Epithelial cell of prostate (primary cell): ENCODE measurements around the gene MRPS22.

ENCODE experiments used
- DNase-seq: peaks from one replicate; pipeline ENCODE4 v3.0.0-alpha.2; 2011; ENCODE audit warnings: low read depth, low spot score
- H3K27ac ChIP-seq: fragments of 450-650 bp; 2 replicates; pipeline ENCODE4 v1.5.1; 2017; ENCODE audit warnings: mild to moderate bottlenecking

Gene MRPS22

DNA sequence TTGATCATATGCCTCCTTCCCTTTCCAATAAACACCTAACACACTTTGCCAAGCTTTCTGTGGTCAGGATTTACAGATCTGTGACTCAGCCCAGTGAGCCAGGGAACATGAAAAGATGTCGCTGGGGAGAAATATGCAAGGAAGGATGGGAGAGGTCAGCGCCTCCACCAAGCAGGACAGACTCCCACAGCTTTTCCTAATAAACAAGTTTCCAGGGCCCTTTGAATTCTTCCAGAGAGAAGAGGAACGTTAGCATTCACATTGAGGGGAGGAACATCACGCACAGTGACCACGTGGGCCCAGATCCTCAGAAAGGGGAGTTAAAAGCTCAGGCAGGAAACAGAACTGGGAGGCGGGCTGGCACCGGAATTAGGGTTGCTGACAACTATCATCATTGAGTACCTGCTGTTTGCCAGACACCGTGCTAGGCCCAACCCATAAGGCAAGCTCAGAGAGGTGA lies 33.3 kb upstream of the MRPS22 start:
- peak; percentile 36 for DNase-seq
- H3K27ac ChIP-seq, result peak overlapping the region; percentile 40

DNA sequence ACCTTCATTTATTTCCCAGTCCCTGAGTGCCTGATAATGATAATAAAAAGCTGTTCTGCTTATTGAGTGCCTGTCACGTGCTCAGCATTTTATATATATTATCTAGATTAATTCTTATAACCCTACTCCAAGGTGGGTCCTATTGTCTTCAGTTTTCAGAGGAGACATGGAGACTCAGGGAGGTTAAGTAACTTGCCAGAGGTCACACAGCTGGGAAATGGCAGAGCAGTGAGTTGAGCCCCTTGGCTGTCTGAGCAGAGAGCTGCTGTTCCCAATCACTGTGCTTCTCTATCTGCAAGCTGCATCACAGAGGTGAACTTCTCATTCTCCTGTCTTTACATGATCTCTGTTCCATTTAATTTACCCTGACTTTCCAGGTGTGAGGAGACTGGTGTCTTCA lies 32.3 kb upstream of the MRPS22 start:
- no peak overlapping the region for H3K27ac ChIP-seq
- no peak for DNase-seq

DNA sequence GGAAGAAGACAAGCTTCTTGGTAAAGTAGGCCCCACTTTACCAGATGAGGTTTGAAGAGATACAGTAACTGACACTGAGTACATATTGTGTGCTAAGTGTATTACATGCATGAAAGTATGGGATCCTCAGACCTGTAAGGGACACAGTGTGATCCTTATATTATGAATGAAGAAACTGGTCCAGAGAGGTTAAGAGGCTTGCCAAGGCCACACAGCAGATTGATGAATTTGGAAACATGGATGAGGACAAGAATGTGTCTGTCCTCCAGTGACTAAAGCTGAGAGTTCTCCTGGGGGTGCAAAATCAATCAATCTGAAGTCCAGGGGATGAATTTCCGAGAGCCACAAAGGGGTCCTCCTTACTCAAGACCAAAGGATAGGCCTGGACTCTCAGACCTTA lies 31.4 kb upstream of the MRPS22 start:
- no peak overlapping the region for H3K27ac ChIP-seq

DNA sequence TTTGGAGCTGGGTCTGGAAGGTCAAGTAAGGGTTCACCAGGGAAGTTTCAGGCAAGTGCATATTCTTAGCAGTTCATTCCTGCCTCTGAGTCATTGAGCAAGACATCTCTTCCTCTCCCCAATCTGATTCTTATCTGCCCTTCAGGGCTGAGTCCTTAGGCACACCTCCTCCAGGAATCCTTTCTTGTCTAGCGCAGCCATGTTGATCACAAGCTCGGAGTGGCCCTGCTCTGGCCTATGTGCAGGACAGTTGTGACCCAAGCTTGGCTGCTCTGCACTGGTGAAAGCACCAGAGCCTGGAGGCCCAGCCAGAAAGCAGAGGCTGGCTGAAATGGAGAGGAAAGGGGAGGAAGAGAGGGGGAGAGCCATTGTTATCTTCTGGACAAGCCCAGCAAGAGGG lies 30.9 kb upstream of the MRPS22 start:
- no peak overlapping the region for H3K27ac ChIP-seq
- peak; percentile 39 for DNase-seq

More for the DNA sequence above, 31.4 kb upstream of the MRPS22 start:
- DNase-seq, result no peak

DNA sequence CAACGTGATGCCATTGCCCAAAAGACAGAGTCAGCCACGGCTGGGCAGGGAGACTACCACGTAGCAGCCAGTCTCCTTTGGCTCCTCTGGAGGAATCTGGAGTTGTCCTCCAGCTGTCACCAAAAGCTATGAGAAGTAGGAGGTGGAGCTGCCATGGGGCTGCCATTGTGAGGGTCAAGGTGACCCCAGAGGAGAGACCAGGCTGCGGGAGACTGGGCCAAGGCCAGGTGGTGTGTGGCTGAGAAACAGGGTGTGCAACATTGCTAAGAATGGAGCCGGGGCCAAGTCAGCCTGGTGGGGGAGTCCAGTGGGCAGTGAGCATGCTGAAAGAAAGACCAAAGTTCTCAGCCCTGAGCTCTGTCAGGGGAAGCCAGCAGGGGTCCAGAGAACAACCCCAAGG lies 29.9 kb upstream of the MRPS22 start:
- H3K27ac ChIP-seq, result no peak overlapping the region
- DNase-seq, result no peak

DNA sequence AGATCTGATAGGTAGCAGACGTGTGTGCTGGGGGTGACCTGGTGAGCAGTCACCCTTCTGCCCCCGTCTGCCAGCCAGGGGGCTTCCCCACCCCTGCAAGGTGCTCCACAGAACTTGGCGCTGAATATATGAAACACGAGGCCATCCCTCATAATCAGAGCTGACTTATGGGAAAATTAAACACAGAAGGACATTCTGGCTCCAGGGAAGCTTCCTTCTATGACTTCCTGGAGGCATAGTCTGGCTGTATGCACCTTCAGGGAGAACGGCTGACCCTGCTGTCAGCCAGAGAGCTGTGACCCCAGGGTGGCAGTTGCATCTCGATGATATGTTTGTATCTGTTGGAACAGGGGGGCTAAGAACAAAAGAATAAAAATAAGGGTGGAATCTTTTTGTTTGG lies 26.6 kb upstream of the MRPS22 start:
- H3K27ac ChIP-seq, result peak overlapping the region; percentile 3
- no peak for DNase-seq

DNA sequence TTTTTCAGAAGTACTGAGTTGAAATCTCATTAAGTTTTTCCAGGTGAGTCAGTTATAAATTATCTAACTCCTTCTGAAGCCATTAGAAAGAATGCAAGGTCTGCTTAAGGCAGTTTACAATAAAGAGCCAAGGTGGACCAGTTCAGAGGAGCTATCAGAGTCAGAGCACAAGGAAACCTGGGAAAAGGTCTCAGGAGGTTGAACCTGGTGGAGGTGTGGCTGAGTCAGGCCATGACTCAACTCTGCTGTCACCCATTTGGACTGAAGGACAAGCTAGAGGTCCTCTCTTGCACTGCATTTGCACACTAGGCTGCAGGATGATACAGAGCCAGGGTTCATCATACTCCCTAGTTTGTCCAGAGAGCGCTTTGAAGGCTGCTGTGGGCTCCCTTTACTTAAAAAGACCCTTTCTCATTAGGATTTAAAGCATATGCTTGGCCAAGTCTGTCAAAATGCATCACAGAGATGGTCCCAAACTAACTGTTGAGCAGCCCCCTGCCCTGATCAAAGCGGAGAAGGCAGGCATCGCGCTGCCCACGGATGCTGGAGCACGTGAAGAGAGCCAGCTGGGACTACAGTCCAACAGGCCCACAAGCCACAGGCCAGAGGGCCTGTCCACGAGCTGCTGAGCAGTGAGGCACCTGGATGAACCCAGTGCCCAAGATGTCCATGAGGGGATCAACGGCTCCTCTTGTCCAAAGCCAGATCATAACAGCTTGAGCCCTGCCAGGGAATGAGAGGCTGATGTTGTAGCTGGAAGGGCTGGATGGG lies 26.0 kb upstream of the MRPS22 start:
- H3K27ac ChIP-seq, result peak overlapping the region; percentile 3
- peak; percentile 33 for DNase-seq

DNA sequence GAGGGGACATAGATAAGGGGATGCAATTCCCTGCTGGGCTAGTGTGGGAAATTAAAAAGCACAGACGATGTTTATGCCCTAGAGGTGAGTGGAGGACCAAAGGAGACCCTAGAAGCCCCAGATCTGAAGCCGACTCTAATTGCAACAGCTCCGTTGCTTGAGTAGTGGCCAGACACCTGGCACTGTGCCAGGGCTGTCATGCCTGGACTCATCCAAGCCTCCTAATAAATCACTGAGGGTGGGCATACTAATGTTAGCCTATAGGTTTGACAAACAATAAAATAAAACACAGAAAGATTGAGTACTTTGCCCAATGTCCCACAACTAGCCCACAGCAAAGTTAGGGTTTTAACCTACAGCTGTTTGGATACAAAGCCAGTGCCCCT lies 25.4 kb upstream of the MRPS22 start:
- no peak overlapping the region for H3K27ac ChIP-seq

DNA sequence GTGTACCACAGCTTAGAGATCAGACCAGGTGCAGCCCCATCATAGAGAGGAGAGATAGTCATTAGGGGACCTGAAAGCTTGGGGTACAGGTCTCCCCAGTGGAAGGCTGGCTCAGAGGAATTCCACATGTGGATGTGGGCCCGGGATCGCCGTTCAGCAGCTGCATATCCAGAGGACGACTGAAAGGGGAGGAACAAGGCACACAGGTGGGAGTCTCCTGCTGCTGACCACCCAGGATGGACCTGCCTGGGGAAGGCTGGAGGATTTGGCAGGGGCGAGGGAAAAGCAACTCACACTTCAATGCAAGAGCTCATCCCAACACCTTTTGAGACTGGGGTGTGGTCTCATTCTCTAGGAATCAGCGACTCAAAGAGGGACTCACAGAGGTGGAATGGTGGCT lies 25.0 kb upstream of the MRPS22 start:
- H3K27ac ChIP-seq, result no peak overlapping the region
- DNase-seq, result no peak

More for the DNA sequence above, 25.4 kb upstream of the MRPS22 start:
- DNase-seq, result no peak

DNA sequence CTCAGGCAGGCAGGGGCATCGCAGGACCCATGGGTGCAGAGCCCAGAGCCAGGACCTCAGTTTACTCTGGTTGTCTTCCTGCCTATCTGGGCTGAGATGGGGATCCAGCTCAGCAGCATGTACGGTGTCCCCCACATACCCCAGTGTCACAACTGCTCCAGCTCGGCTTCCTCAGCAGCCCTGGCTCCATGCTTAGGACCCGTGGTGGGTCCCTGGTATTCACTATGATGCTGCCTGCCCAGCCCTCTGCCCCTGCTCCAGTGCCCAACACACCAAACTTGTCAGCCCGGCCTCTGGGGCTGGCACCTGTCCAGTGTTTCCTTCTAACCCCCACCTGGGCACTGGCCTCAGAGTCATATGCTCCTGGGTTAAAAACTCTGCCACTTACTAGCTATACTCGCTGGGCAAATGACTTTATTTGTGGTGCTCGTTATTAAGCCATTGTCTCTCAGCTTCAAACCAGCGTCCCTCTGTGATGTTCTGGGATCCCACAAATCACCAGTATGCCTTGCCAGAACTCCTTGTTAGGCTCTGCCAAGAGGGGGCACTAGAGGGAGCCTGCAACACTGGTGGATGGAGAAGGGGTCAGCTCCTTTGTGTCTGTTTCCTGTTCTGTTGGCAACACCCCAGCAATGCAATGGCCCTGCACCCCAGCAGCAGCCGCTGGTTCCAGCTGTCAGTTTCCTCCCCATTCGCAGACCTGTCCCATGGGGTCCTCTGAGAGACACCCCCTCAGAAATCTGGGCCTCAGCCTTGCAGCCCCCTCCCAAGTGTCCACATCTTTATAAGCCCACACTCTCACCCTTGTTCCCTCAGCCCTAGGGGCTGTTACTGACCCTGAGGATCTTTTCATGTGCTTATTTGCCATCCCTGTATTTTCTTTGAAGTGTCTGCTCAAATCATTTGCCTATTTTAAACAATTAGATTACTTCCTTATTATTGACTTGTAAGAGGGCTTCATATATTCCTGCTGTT lies 24.1 kb upstream of the MRPS22 start:
- DNase-seq, result no peak
- no peak overlapping the region for H3K27ac ChIP-seq

DNA sequence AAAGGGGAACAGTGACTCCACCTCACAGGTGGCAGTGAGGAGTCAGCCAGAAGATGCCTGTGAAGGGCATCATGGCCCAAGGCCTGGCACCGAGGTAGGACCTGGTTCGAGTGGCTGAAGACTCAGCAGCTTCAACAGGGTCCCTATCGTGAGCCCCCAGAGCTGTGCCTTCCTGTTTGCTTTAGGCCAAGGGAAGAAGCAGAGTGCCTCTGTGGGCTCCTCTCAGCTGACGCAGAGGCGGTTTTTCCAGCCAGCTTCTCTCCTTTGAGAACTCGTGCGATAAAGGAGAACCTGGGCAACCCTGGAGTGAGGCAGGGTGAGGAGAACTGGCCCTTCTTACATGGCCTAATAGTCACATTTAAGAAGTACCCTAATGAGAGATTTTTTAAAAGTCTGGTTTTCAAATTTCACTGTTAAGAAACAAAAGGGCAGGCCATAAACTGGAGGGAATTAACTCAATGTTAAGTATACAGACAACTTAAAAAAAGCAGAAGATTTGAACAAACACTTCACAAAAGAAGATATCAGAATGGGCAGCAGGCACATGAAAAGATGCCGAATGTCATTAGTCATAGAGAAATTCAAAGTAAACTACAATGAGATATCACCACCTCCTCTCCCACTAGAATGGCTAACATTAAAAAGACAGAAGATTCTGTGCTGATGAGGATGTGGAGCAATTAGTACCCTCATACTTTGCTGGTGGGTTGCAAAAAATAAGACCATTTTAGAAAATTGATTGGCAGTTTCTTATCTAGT lies 23.1 kb upstream of the MRPS22 start:
- no peak for DNase-seq
- H3K27ac ChIP-seq, result no peak overlapping the region

DNA sequence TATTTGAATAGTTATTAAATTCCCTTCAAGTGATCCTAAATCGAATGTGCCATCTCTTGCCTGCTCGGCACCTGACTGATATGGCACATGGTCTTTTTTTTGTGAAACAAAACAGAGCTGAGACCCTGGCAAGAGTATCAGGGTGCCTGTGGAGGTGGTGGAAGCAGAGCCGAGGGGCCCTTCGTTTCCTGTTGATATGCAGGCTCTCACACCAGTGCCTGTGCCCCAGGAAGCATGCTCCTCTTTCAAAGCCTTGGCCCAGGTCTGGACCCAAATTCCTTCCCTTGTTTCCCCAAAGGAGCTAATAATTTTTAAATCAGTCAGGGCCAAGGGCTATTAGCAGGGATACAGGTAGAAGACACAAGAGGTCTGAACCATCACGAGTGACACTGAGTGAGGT lies 21.5 kb upstream of the MRPS22 start:
- no peak overlapping the region for H3K27ac ChIP-seq
- no peak for DNase-seq

DNA sequence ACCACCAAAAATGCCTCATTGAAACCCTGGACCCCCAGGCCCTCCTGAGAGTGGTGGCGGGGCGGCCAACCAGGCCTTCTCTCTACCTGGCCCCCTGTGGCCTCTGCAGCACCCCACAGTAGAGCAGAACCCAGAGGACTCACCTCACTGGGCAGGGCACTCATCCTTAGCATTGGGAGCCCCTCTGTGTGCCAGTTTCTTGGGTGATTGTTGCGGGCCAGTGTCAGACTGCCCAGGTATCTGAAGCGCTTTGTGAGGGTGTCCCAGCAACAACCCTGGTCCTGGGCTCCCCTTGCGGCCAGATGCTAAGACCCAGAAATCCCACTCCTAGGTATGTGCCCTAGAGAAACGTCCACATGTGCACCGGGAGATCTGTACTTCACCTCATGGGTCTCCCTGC lies 20.7 kb upstream of the MRPS22 start:
- H3K27ac ChIP-seq, result no peak overlapping the region
- no peak for DNase-seq

DNA sequence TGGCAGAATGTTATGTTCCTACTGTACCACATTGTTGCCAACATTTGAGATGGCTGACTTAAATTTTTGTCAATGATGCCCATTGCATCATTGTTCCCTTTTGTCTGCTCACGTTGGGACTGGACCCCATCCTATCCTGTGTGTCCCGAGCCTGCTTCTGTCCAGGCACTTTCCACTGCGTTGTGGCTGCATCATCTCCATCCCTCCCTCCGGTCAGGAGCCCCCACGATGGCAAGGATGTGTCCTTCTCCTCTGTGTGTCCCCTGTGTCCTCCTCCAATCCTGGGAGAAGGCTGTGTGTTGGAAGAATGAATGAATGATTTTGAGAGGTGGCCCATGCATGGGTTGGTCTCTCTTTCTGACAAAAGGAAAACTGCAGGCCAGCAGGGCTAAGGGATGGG lies 19.4 kb upstream of the MRPS22 start:
- no peak for DNase-seq
- H3K27ac ChIP-seq, result no peak overlapping the region

DNA sequence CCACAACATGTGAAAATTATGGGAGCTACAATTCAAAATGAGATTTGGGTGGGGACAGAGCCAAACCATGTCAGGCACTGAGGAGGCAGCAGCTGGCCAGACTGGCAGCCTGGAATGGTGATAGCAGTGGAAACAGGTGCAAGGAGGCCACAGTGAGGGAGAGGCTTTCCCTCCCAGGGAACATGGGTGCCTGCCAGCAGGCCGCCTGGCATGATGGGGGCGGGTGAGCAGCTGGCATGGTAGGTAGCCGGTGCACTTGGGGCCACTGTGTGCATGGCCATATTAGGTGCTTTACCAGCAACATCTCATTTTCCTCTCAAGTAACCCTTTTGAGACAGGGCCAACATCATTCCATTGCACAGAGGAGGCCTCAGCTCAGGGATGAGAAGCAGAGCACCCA lies 18.3 kb upstream of the MRPS22 start:
- H3K27ac ChIP-seq, result no peak overlapping the region
- no peak for DNase-seq

DNA sequence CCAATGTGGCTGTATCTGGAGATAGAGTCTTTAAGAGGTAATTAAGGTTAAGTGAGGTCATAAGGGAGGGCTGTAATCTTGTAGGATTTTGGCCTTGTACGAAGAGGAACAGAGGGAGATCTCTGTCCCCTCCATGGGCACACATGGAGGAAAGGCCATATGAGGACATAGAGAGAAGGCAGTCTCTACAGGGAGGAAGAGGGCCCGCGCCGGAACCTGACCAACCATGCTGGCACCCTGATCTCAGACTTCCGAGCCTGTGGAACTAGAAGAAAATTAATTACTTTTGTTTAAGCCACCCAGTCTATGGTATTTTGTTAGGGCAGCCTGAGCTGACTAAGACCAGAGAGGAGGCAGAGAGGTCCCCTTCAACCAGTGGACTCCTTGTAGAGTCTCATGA lies 17.7 kb upstream of the MRPS22 start:
- DNase-seq, result no peak
- no peak overlapping the region for H3K27ac ChIP-seq

DNA sequence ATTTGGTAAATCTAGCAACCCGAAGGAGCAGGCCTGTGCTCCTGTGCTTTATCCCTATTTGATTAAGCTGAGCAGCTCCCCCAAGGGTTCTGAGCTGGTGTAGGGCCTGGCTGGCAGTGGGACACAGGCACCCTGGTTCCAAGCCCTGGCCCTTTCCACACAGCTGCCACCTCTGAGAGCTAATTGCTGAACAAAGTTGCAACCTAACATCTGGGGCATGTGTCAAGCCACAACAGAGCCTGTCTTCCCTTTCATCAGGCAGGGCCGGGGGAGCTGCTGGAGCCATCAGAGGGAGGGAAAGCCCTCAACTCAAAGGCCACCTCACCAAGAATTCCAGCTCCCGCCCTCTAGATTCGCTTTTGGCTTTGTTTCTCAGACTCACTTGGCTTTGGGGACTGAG lies 17.1 kb upstream of the MRPS22 start:
- no peak for DNase-seq
- H3K27ac ChIP-seq, result no peak overlapping the region

DNA sequence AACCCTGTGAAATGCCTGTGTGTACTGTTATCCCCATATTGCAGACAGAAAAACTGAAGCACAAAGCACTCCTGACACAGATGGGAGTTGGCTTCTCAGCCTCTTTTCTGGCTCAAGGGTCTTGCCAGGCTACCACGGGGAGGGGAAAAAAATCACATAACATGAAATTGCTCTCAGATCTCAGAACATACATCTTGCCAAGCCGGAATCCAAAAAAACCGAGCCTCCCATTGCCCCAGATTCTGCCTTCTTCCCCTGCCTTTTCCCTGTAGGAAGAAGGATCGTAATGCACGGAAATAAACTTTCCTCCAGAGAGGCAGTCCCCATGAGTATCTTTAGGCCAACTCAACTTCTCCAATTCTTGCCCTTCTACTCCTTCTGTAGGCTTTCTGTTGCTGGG lies 16.6 kb upstream of the MRPS22 start:
- DNase-seq, result no peak
- no peak overlapping the region for H3K27ac ChIP-seq

DNA sequence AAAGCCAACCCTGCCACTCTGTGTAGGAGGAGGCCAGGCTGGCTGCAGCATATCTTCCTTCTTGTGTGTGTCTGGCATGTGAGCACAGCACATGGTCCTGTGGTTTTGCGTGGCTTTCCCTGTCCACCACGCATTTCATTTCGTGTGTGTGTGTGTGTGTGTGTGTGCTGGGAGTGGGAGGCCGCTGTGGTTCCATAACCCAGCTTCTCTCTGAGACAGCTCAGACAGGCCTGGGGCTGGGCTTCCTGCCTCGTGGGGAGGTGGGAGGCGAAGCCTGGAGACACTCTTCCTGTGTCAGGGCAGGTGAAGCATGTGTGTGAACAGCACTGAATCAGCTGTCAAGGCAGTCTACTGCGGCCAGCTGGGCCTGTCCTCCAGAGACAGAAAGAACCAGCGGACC lies 16.0 kb upstream of the MRPS22 start:
- no peak for DNase-seq

DNA sequence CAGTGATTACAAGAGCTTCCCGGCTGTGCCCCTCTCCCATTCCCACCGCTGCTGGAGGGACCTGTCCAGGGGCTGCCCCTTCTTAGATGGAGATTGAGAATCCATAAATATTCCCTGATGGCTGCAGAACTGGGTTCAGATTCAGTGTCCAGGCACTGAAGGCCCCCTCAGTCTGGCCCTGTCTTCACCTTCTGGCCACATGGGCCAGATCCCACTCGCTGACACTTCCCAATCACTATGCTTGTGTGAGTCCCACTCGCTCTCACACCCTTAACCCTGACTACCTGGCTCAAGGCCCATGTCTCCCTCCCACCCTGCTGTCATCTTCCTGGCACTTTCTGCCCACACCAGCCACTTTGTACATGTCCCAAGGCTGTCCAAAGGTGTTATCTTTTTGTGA lies 15.5 kb upstream of the MRPS22 start:
- H3K27ac ChIP-seq, result no peak overlapping the region
- DNase-seq, result no peak

More for the DNA sequence above, 16.0 kb upstream of the MRPS22 start:
- no peak overlapping the region for H3K27ac ChIP-seq
